8988T (cell line): ENCODE data around the gene OR7G3.

Experiments
- DNase-seq: peaks from one replicate; pipeline ENCODE4 v3.0.0; 2011

The OR7G3 gene

GRCh38 chr19:9126900-9127405 lies at the start of gene OR7G3:
TSS of gene OR7G3 (minus strand) at chr19:9126950. CDS start at chr19:9126950, 0 bp downstream.
- DNase-seq = no peak

GRCh38 chr19:9175326-9175725 lies 48.6 kb upstream of the OR7G3 start:
- no peak for DNase-seq

GRCh38 chr19:9171393-9171991 lies 44.7 kb upstream of the OR7G3 start:
- no peak for DNase-seq

- no peak for DNase-seq
Measured at GRCh38 chr19:9166846-9167245, 40.1 kb upstream of the OR7G3 start.

- DNase-seq = no peak
Measured at GRCh38 chr19:9165261-9165660, 38.5 kb upstream of the OR7G3 start.

- no peak for DNase-seq
Measured at GRCh38 chr19:9161427-9161826, 34.7 kb upstream of the OR7G3 start.

GRCh38 chr19:9159891-9160290 lies 33.1 kb upstream of the OR7G3 start:
- no peak for DNase-seq

- DNase-seq = no peak
Measured at GRCh38 chr19:9156304-9156703, 29.6 kb upstream of the OR7G3 start.

- DNase-seq = no peak
Measured at GRCh38 chr19:9155591-9155990, 28.8 kb upstream of the OR7G3 start.

- DNase-seq = no peak
Measured at GRCh38 chr19:9151367-9151766, 24.6 kb upstream of the OR7G3 start.

GRCh38 chr19:9150650-9151049 lies 23.9 kb upstream of the OR7G3 start:
- DNase-seq = no peak

- DNase-seq = no peak
Measured at GRCh38 chr19:9149997-9150396, 23.2 kb upstream of the OR7G3 start.

GRCh38 chr19:9148697-9149096 lies 21.9 kb upstream of the OR7G3 start:
- no peak for DNase-seq

GRCh38 chr19:9146882-9147281 lies 20.1 kb upstream of the OR7G3 start:
- DNase-seq = no peak

GRCh38 chr19:9144920-9145319 lies 18.2 kb upstream of the OR7G3 start:
- no peak for DNase-seq

GRCh38 chr19:9140159-9140874 lies 13.6 kb upstream of the OR7G3 start, which contains the start of gene ZNF317:
TSS of gene ZNF317 (plus strand) at chr19:9140397. CDS start at chr19:9156017, 15,620 bp downstream.
- DNase-seq = peak; percentile 29

GRCh38 chr19:9139609-9140158 lies 12.9 kb upstream of the OR7G3 start:
- DNase-seq = no peak

GRCh38 chr19:9132422-9132821 lies 5.7 kb upstream of the OR7G3 start:
- DNase-seq = no peak

- DNase-seq = no peak
Measured at GRCh38 chr19:9130965-9131364, 4.2 kb upstream of the OR7G3 start.

GRCh38 chr19:9128171-9128570 lies 1.4 kb upstream of the OR7G3 start:
- DNase-seq = peak; percentile 21

- no peak for DNase-seq
Measured at GRCh38 chr19:9116547-9116946, 10.2 kb downstream of the OR7G3 start.

GRCh38 chr19:9115307-9115813 lies 11.4 kb downstream of the OR7G3 start, which contains the start of gene OR7G1:
TSS of gene OR7G1 (minus strand) at chr19:9115763. CDS start at chr19:9115763, 0 bp downstream.
- no peak for DNase-seq

GRCh38 chr19:9109959-9110358 lies 16.8 kb downstream of the OR7G3 start:
- no peak for DNase-seq

- DNase-seq = no peak
Measured at GRCh38 chr19:9107375-9107774, 19.4 kb downstream of the OR7G3 start, which contains the start of gene OR7G2. TSS of gene OR7G2 (minus strand) at chr19:9107475. CDS start at chr19:9103243, 4,232 bp downstream.
